KMS-11 (cell line): Measurements from ENCODE around the gene RANBP17.

Experiments
- H2AFZ ChIP-seq: fragments of 200-600 bp; sonication (generic); 2 replicates; pipeline ENCODE4 v1.6.1; 2016; ENCODE audit warnings: antibody characterized with exemption, mixed run types, low read depth
- H3K27ac ChIP-seq: fragments of 200-600 bp; sonication (generic); 2 replicates; pipeline ENCODE4 v1.6.1; 2016; ENCODE audit warnings: mild to moderate bottlenecking, mixed run types
- H3K27me3 ChIP-seq: fragments of 200-600 bp; sonication (generic); 2 replicates; pipeline ENCODE4 v1.6.1; 2017; ENCODE audit warnings: mild to moderate bottlenecking, low read depth, mixed run types, moderate library complexity; ENCODE audit not compliant: insufficient read depth
- H3K36me3 ChIP-seq: fragments of 200-600 bp; sonication (generic); 2 replicates; pipeline ENCODE4 v1.6.1; 2017; ENCODE audit warnings: mild to moderate bottlenecking, mixed run types; ENCODE audit not compliant: insufficient read depth
- H3K4me1 ChIP-seq: fragments of 200-600 bp; sonication (generic); 2 replicates; pipeline ENCODE4 v1.6.1; 2016; ENCODE audit warnings: mild to moderate bottlenecking, low read depth, mixed run types; ENCODE audit not compliant: poor library complexity, severe bottlenecking
- H3K4me2 ChIP-seq: fragments of 200-600 bp; sonication (generic); 2 replicates; pipeline ENCODE4 v1.7.0; 2016; ENCODE audit warnings: mild to moderate bottlenecking, mixed run types
- H3K4me3 ChIP-seq: fragments of 200-600 bp; sonication (generic); IDR thresholded peaks from 2 replicates; pipeline ENCODE4 v1.6.1; 2017; ENCODE audit warnings: low read depth, low read length, mixed read lengths; ENCODE audit not compliant: insufficient read depth
- H3K79me2 ChIP-seq: fragments of 200-600 bp; sonication (generic); 2 replicates; pipeline ENCODE4 v1.6.1; 2016; ENCODE audit warnings: low read depth, mixed run types; ENCODE audit not compliant: insufficient read depth
- H3K9ac ChIP-seq: fragments of 200-600 bp; sonication (generic); 2 replicates; pipeline ENCODE4 v1.6.1; 2016; ENCODE audit warnings: mild to moderate bottlenecking, mixed run types
- H4K20me1 ChIP-seq: fragments of 200-600 bp; sonication (generic); 2 replicates; pipeline ENCODE4 v1.6.1; 2016; ENCODE audit warnings: mild to moderate bottlenecking, mixed run types; ENCODE audit not compliant: insufficient read depth
- CTCF ChIP-seq: fragments of 200-600 bp; sonication (generic); conservative IDR thresholded peaks from 2 replicates; pipeline ENCODE4 v1.6.1; 2017; ENCODE audit warnings: low read depth, mild to moderate bottlenecking, antibody characterized with exemption, low read length, moderate library complexity, mixed read lengths

Gene RANBP17

GRCh38 chr5:171149333-171149732 lies 287.5 kb downstream of the RANBP17 start:
- Histone ChIP-seq H2AFZ (no peak overlapping the region), H3K4me3 (no peak overlapping the region), H3K79me2 (no peaks in the 10 kb centered on the region), H3K9ac (no peak overlapping the region), H3K4me1 (no peaks in the 10 kb centered on the region), H3K27me3 (no peaks in the 10 kb centered on the region), H4K20me1 (no peaks in the 10 kb centered on the region), H3K27ac (no peak overlapping the region), H3K36me3 (no peaks in the 10 kb centered on the region), H3K4me2 (no peak overlapping the region)
- TF ChIP-seq CTCF = no peak

- H3K9ac ChIP-seq = no peak overlapping the region
Observed at GRCh38 chr5:171149772-171150171, 288.0 kb downstream of the RANBP17 start.

GRCh38 chr5:171152382-171152781 lies 290.6 kb downstream of the RANBP17 start:
- H3K4me1 ChIP-seq = no peaks in the 10 kb centered on the region

More at GRCh38 chr5:171149772-171150171, 288.0 kb downstream of the RANBP17 start:
- no peaks in the 10 kb centered on the region for H3K27me3 ChIP-seq
- no peak overlapping the region for H3K4me3 ChIP-seq
- H4K20me1 ChIP-seq = no peaks in the 10 kb centered on the region
- H3K4me1 ChIP-seq = no peaks in the 10 kb centered on the region
- H3K79me2 ChIP-seq = no peaks in the 10 kb centered on the region
- H3K36me3 ChIP-seq = no peaks in the 10 kb centered on the region
- TF ChIP-seq CTCF = no peak
- no peak overlapping the region for H2AFZ ChIP-seq
- H3K4me2 ChIP-seq = no peak overlapping the region
- H3K27ac ChIP-seq = no peak overlapping the region

GRCh38 chr5:171155621-171156020 lies 293.8 kb downstream of the RANBP17 start:
- Histone ChIP-seq H3K27me3 (no peaks in the 10 kb centered on the region), H3K27ac (no peak overlapping the region), H2AFZ (no peak overlapping the region), H3K9ac (no peak overlapping the region), H3K4me1 (no peaks in the 10 kb centered on the region), H3K79me2 (no peaks in the 10 kb centered on the region), H4K20me1 (no peaks in the 10 kb centered on the region), H3K4me2 (no peak overlapping the region), H3K4me3 (no peak overlapping the region), H3K36me3 (no peaks in the 10 kb centered on the region)
- TF ChIP-seq CTCF = no peak

More at GRCh38 chr5:171152382-171152781, 290.6 kb downstream of the RANBP17 start:
- Histone ChIP-seq H3K4me3 (no peak overlapping the region), H4K20me1 (no peaks in the 10 kb centered on the region), H3K79me2 (no peaks in the 10 kb centered on the region), H3K27me3 (no peaks in the 10 kb centered on the region), H3K9ac (no peak overlapping the region), H3K36me3 (no peaks in the 10 kb centered on the region), H2AFZ (no peak overlapping the region), H3K27ac (no peak overlapping the region), H3K4me2 (no peak overlapping the region)
- TF ChIP-seq CTCF = no peak
